ENCODE results near the gene DOCK1. TPM values are rescaled to one million over a fixed set of nuclear protein-coding genes. Genes with fewer than 3 reads are reported as not detected.
"Not testable (repeated sequence)": the region's sequence is repeated elsewhere in the genome, so short reads cannot be mapped to it uniquely, and the experiment has no call there.

DOCK1 gene
- polyA plus RNA-seq, 1 experiment, result 37.9 TPM

GRCh38 chr10:126910196-126910595 lies 5.0 kb downstream of the DOCK1 start:
- H3K9me3 ChIP-seq (ENCODE audit: control insufficient read depth, insufficient read depth, low read length), result peaks cover 3% of the 10 kb centered on the region; the same call in 1 of the 2 replicates
- DNase-seq (ENCODE audit: low read depth, low spot score), result no peak
- H3K27me3 ChIP-seq (ENCODE audit: control insufficient read depth, insufficient read depth, low read length), result no peaks in the 10 kb centered on the region
- H3K27ac ChIP-seq (ENCODE audit: low read depth, low read length), result no peak overlapping the region
- ChIA-PET CTCF (no interaction called here), POLR2A (no interaction called here)
- TF ChIP-seq, protein P1, sequence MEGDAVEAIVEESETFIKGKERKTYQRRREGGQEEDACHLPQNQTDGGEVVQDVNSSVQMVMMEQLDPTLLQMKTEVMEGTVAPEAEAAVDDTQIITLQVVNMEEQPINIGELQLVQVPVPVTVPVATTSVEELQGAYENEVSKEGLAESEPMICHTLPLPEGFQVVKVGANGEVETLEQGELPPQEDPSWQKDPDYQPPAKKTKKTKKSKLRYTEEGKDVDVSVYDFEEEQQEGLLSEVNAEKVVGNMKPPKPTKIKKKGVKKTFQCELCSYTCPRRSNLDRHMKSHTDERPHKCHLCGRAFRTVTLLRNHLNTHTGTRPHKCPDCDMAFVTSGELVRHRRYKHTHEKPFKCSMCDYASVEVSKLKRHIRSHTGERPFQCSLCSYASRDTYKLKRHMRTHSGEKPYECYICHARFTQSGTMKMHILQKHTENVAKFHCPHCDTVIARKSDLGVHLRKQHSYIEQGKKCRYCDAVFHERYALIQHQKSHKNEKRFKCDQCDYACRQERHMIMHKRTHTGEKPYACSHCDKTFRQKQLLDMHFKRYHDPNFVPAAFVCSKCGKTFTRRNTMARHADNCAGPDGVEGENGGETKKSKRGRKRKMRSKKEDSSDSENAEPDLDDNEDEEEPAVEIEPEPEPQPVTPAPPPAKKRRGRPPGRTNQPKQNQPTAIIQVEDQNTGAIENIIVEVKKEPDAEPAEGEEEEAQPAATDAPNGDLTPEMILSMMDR (IDR thresholded peaks at IDR 0.05; ENCODE audit: low read depth, low read length), result no peak
- H3K4me3 ChIP-seq (ENCODE audit: low read depth, low read length), result no peak overlapping the region

- no peak overlapping the region for H3K27ac ChIP-seq (ENCODE audit: low read depth, low read length)
- H3K9me3 ChIP-seq (ENCODE audit: control insufficient read depth, insufficient read depth, low read length), result peaks cover 3% of the 10 kb centered on the region; the same call in 1 of the 2 replicates
- no peak overlapping the region for H3K4me3 ChIP-seq (ENCODE audit: low read depth, low read length)
- CTCF ChIA-PET, result no interaction called here
- POLR2A ChIA-PET, result no interaction called here
- TF ChIP-seq, protein P1 (IDR thresholded peaks at IDR 0.05; ENCODE audit: low read depth, low read length), result no peak
- DNase-seq (ENCODE audit: low read depth, low spot score), result no peak
- no peaks in the 10 kb centered on the region for H3K27me3 ChIP-seq (ENCODE audit: control insufficient read depth, insufficient read depth, low read length)
Measured at GRCh38 chr10:126910798-126911197, 5.6 kb downstream of the DOCK1 start.

- no peak for DNase-seq (ENCODE audit: low read depth, low spot score)
- TF ChIP-seq, protein P1 (IDR thresholded peaks at IDR 0.05; ENCODE audit: low read depth, low read length), result 0 out of 2 replicates have a peak, but pooled peaks have one; percentile 0
- Histone ChIP-seq H3K4me3 (ENCODE audit: low read depth, low read length) (no peak overlapping the region), H3K27me3 (ENCODE audit: control insufficient read depth, insufficient read depth, low read length) (no peaks in the 10 kb centered on the region), H3K27ac (ENCODE audit: low read depth, low read length) (no peak overlapping the region), H3K9me3 (ENCODE audit: control insufficient read depth, insufficient read depth, low read length) (peaks cover 3% of the 10 kb centered on the region; the same call in 1 of the 2 replicates)
- ChIA-PET POLR2A (no interaction called here), CTCF (no interaction called here)
Measured at GRCh38 chr10:126911301-126911700, 6.1 kb downstream of the DOCK1 start.

DNA sequence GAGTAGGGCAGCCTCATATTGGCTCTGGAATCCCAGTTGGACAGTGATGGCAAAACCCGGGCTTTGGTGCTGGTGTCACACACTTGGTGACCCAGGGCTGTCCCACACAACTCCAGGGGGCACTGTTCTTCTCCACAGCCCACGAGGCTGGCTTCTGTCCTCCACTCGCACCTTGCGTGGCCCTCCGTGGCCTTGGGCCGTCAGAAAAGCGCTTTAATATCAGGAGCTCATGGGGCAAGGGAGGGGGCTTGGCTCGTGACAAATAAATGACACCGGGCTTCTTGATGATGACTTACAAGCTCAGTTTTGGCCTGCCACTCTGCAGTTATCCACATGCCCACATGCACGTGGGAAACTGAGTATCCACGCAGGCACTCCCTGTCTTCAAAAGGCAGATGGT lies 8.1 kb downstream of the DOCK1 start:
- DNase-seq (ENCODE audit: low read depth, low spot score), result no peak
- CTCF ChIA-PET, result interaction anchor here (0.6 kb wide), 2 partner anchors 157 to 167 kb away, joined by 3 to 16 read pairs; no protein-coding TSS in a partner anchor
- Histone ChIP-seq H3K27ac (ENCODE audit: low read depth, low read length) (no peak overlapping the region), H3K27me3 (ENCODE audit: control insufficient read depth, insufficient read depth, low read length) (no peaks in the 10 kb centered on the region), H3K4me3 (ENCODE audit: low read depth, low read length) (no peak overlapping the region), H3K9me3 (ENCODE audit: control insufficient read depth, insufficient read depth, low read length) (peaks cover 3% of the 10 kb centered on the region; the same call in 1 of the 2 replicates)
- TF ChIP-seq, protein P1 (IDR thresholded peaks at IDR 0.05; ENCODE audit: low read depth, low read length), result no peak
- POLR2A ChIA-PET, result no interaction called here

DNA sequence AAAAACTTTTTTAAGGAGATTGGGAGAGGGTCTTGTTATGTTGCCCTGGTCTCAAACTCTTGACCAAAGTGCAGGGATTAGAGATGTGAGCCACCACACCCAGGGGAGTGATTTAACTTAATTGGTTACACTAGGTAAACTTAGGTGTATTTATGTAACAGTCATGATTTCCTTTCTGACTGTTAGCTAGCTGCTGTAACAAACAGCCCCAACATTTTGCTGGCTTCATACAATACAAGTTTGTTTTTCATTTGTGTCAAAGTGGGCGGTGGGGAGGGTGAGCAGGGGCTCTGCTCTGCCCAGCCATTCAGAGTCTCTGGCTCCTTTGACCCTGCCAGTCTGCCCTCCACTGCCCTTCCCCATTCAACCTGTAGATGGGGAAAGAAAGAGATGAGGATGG lies 9.3 kb downstream of the DOCK1 start:
- H3K27me3 ChIP-seq (ENCODE audit: control insufficient read depth, insufficient read depth, low read length), result no peaks in the 10 kb centered on the region
- TF ChIP-seq, protein P1 (IDR thresholded peaks at IDR 0.05; ENCODE audit: low read depth, low read length), result 0 out of 2 replicates have a peak, but pooled peaks have one; percentile 1
- CTCF ChIA-PET, result no interaction called here
- H3K4me3 ChIP-seq (ENCODE audit: low read depth, low read length), result no peak overlapping the region
- H3K27ac ChIP-seq (ENCODE audit: low read depth, low read length), result no peak overlapping the region
- H3K9me3 ChIP-seq (ENCODE audit: control insufficient read depth, insufficient read depth, low read length), result peaks cover 3% of the 10 kb centered on the region
- DNase-seq (ENCODE audit: low read depth, low spot score), result no peak
- POLR2A ChIA-PET, result no interaction called here

DNA sequence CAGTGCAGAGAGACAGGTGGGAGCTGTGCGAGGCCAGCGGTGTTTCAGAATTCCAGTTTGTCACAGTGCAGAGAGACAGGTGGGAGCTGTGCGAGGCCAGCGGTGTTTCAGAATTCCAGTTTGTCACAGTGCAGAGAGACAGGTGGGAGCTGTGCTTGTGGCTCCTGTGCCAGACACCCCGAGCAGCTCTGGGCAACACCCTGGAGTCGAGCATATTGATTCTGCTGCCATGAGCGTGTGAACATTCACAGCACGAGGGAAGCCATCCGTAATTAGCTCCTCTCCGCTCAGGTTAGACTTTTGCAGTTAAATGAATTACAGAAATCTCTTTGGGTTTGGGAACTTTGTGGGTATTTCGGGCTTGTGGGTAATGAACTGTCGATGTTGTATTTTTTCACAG lies 11.7 kb downstream of the DOCK1 start:
- H3K27me3 ChIP-seq (ENCODE audit: control insufficient read depth, insufficient read depth, low read length); DNase-seq (ENCODE audit: low read depth, low spot score); H3K27ac ChIP-seq (ENCODE audit: low read depth, low read length); H3K4me3 ChIP-seq (ENCODE audit: low read depth, low read length); CTCF ChIA-PET; H3K9me3 ChIP-seq (ENCODE audit: control insufficient read depth, insufficient read depth, low read length); POLR2A ChIA-PET: not testable (repeated sequence)

All from AG04450 (cell line).